GM08714 (cell line): Measurements from ENCODE around the gene AKR7A2.

Experiments used
- H3K4me3 ChIP-seq: fragments of 200-500 bp; sonication (Bioruptor generic); 2 replicates; pipeline ENCODE4 v1.5.1; 2014; ENCODE audit warnings: mild to moderate bottlenecking, low read length, inconsistent platforms
- ZNF274 ChIP-seq: IDR thresholded peaks from 2 replicates; pipeline ENCODE4 v1.6.1; 2012; ENCODE audit warnings: mild to moderate bottlenecking, low read depth, low read length

AKR7A2 gene

GRCh38 chr1:19337289-19337688, 25.3 kb upstream of the AKR7A2 start:
- TF ChIP-seq ZNF274: no peak
- no peak overlapping the region for H3K4me3 ChIP-seq

GRCh38 chr1:19336543-19336942, 24.6 kb upstream of the AKR7A2 start:
- no peak overlapping the region for H3K4me3 ChIP-seq

GRCh38 chr1:19333587-19334354, 21.8 kb upstream of the AKR7A2 start:
- no peak for TF ChIP-seq ZNF274
- H3K4me3 ChIP-seq: no peak overlapping the region

More at GRCh38 chr1:19336543-19336942, 24.6 kb upstream of the AKR7A2 start:
- TF ChIP-seq ZNF274: no peak

GRCh38 chr1:19332832-19333231, 20.9 kb upstream of the AKR7A2 start:
- TF ChIP-seq ZNF274: no peak

GRCh38 chr1:19331262-19331878, 19.4 kb upstream of the AKR7A2 start:
- no peak for TF ChIP-seq ZNF274
- H3K4me3 ChIP-seq: no peak overlapping the region

More at GRCh38 chr1:19332832-19333231, 20.9 kb upstream of the AKR7A2 start:
- no peak overlapping the region for H3K4me3 ChIP-seq

- no peak for TF ChIP-seq ZNF274
- no peak overlapping the region for H3K4me3 ChIP-seq
These were observed 18.6 kb upstream of the AKR7A2 start for GRCh38 chr1:19330449-19331135.

GRCh38 chr1:19329611-19330010, 17.7 kb upstream of the AKR7A2 start:
- TF ChIP-seq ZNF274: no peak
- H3K4me3 ChIP-seq: no peak overlapping the region

- TF ChIP-seq ZNF274: no peak
- no peak overlapping the region for H3K4me3 ChIP-seq
These were observed 17.2 kb upstream of the AKR7A2 start for GRCh38 chr1:19329188-19329587.

- no peak overlapping the region for H3K4me3 ChIP-seq
- TF ChIP-seq ZNF274: no peak
These were observed 16.5 kb upstream of the AKR7A2 start for GRCh38 chr1:19328486-19328885.

GRCh38 chr1:19327736-19328135, 15.8 kb upstream of the AKR7A2 start:
- H3K4me3 ChIP-seq: no peak overlapping the region
- TF ChIP-seq ZNF274: no peak

- TF ChIP-seq ZNF274: no peak
These were observed 15.4 kb upstream of the AKR7A2 start for GRCh38 chr1:19327301-19327700.

GRCh38 chr1:19326748-19327065, 14.8 kb upstream of the AKR7A2 start:
- no peak for TF ChIP-seq ZNF274
- H3K4me3 ChIP-seq: no peak overlapping the region

More at GRCh38 chr1:19327301-19327700, 15.4 kb upstream of the AKR7A2 start:
- H3K4me3 ChIP-seq: no peak overlapping the region

GRCh38 chr1:19325958-19326747, 14.2 kb upstream of the AKR7A2 start:
- TF ChIP-seq ZNF274: no peak
- no peak overlapping the region for H3K4me3 ChIP-seq

GRCh38 chr1:19325368-19325957, 13.5 kb upstream of the AKR7A2 start:
- TF ChIP-seq ZNF274: no peak
- no peak overlapping the region for H3K4me3 ChIP-seq

GRCh38 chr1:19324665-19324990, 12.7 kb upstream of the AKR7A2 start:
- TF ChIP-seq ZNF274: no peak
- H3K4me3 ChIP-seq: no peak overlapping the region
